ENCODE results near the gene MOXD1.
A peak's percentile ranks its signal among the peaks of the same experiment; 100 is the strongest.

GRCh38 chr6:132300323-132300949 lies 100.8 kb downstream of the MOXD1 start:
- peak; percentile 90 for TF ChIP-seq CTCF (conservative IDR thresholded peaks at IDR 0.05)
- no peak for TF ChIP-seq EZH2 (IDR thresholded peaks at IDR 0.05; ENCODE audit: low read depth)
